Activated CD4-positive, alpha-beta T cell treated with anti-CD3 and anti-CD28 coated beads, Interleukin-2, amount 10 ng/mL, durations not matched to agents 7 days and 5 days (primary cell): ENCODE data around the gene IGFBP7. TPM values are rescaled to one million over a fixed set of nuclear protein-coding genes. Genes with fewer than 3 reads are reported as not detected.

Experiments
- CTCF ChIA-PET: fragments of 350-600 bp; sonication (Branson Sonifier 250); formaldehyde crosslinking; loops from one replicate; lab custom pipeline; 2021; ENCODE audit warnings: antibody characterized with exemption; lab: Charles Lee
- POLR2A ChIA-PET: fragments of 350-600 bp; sonication (Branson Sonifier 250); formaldehyde crosslinking; loops from one replicate; lab custom pipeline; 2021; ENCODE audit warnings: antibody characterized with exemption; lab: Charles Lee
- DNase-seq: peaks from one replicate; pipeline ENCODE4 v3.0.0-alpha.2; 2020
- H3K27ac Mint-ChIP-seq: one replicate; pipeline ENCODE4 v1.8.0; 2021; ENCODE audit warnings: mild to moderate bottlenecking, moderate library complexity, mixed read lengths
- H3K27me3 Mint-ChIP-seq: one replicate; pipeline ENCODE4 v1.8.0; 2021; ENCODE audit warnings: mixed read lengths
- H3K36me3 Mint-ChIP-seq: one replicate; pipeline ENCODE4 v1.8.0; 2021; ENCODE audit warnings: low read depth, mixed read lengths
- H3K4me1 Mint-ChIP-seq: one replicate; pipeline ENCODE4 v1.8.0; 2021; ENCODE audit warnings: mixed read lengths
- H3K4me3 Mint-ChIP-seq: one replicate; pipeline ENCODE4 v1.8.0; 2021; ENCODE audit warnings: mild to moderate bottlenecking, moderate library complexity, mixed read lengths
- H3K9me3 Mint-ChIP-seq: one replicate; pipeline ENCODE4 v1.8.0; 2021; ENCODE audit warnings: mixed read lengths
- total RNA-seq, 2 experiments: library from RNA; stranded (reverse); gene quantifications; one replicate each; pipeline ENCODE4 v1.2.3, GENCODE V29; 2021

Gene IGFBP7
- total RNA-seq, 2 experiments from 2014 or later, result 0.19 to 0.27 TPM

DNA sequence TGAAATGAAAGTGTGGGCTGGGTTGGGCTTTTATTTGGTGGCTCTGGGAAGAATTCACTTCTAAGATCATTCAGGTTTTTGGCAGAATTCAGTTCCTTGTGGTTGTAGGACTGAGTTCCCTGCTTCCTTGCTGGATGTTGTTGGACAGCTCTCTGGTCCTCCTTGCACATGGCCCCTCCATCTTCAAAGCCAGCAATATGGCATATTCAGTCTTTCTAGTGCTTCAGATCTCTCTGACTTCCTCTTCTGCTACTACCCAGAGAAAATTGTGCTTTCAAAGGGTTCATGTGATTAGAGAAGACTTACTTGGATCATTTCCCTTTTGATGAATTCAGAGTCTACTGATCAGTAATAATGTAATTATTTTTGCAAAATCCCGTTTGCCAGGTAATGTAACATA is 12.8 kb upstream of the IGFBP7 start:
- H3K36me3 Mint-ChIP-seq, result no peaks in the 10 kb centered on the region
- H3K27me3 Mint-ChIP-seq, result peaks cover 6% of the 10 kb centered on the region
- no peak overlapping the region for H3K27ac Mint-ChIP-seq
- no peaks in the 10 kb centered on the region for H3K4me1 Mint-ChIP-seq
- DNase-seq, result no peak
- POLR2A ChIA-PET, result no interaction called here
- H3K4me3 Mint-ChIP-seq, result no peak overlapping the region
- peaks cover 6% of the 10 kb centered on the region for H3K9me3 Mint-ChIP-seq
- CTCF ChIA-PET, result no interaction called here

DNA sequence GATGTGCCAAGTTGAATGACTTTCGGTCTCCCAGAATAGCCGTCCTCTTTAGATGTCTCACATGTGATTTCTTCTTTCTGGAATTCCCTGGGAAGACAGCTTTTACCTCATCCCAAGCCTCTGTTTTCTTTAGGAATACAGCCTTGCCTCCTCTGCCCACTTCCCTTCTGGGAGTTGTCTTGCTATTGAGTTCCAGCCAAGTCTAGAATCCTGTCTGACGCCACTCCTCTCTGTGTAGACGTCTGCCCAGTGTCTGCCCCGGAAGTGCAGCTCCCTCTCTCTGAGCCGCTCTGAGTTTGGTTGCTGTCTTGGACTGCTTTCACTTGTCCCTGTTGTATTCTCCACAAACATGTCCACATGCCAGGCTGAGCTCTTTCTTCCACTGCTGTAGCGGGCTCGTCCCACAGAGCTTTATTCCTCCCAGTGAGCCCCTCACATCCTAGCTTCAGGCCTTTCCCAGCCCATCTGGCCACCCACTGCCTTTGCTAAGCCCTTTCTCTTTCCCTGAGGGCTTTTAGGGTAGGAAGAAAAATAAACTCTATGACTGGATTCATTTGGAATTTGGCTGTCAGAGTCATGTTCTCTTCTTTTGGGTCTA is 9.0 kb upstream of the IGFBP7 start:
- H3K4me1 Mint-ChIP-seq, result no peaks in the 10 kb centered on the region
- DNase-seq, result no peak
- peaks cover 31% of the 10 kb centered on the region for H3K27me3 Mint-ChIP-seq
- no peak overlapping the region for H3K27ac Mint-ChIP-seq
- ChIA-PET CTCF (no interaction called here), POLR2A (no interaction called here)
- H3K36me3 Mint-ChIP-seq, result no peaks in the 10 kb centered on the region
- no peak overlapping the region for H3K4me3 Mint-ChIP-seq
- no peaks in the 10 kb centered on the region for H3K9me3 Mint-ChIP-seq

DNA sequence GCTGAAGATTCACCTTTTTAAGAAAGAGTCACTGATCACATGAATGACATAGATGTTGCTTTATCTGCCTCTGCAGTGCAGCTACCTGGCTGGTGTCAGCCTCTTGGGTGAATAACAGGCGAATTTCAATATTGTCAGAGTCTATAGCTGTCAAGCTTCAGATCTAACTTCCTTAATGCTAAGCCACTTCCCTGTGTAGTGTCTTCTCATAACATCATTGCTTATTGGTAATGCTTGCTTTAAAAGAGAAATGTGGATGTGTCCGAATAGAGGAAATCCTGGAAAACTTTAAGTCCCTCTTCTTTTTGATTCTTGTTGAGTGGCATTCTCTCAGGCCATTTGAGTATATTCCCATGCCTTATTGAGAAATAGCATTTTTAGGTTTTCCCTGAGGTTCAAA is 7.3 kb upstream of the IGFBP7 start:
- Mint-ChIP-seq H3K4me1 (no peaks in the 10 kb centered on the region), H3K4me3 (no peak overlapping the region), H3K9me3 (no peaks in the 10 kb centered on the region), H3K27ac (no peak overlapping the region), H3K36me3 (no peaks in the 10 kb centered on the region), H3K27me3 (peaks cover 47% of the 10 kb centered on the region)
- ChIA-PET CTCF (no interaction called here), POLR2A (no interaction called here)
- DNase-seq, result no peak

DNA sequence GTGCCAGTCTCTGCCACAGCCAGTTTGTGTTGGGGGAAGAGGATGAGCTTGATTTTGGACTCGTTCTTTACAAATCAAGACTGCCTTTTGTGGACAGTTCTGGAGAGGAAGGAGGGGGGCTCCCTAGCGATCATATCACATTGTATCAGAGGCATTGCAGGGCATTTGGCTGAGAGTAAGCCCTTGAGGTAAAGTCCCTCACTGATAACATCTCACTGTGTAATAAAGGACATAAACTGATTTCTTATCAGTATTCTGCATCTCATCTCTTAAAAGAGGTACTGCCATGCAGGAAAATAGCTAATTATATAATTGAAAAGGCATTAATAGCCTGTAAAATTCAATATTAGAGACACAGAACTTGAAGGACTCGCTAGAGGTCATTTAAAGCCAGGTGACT is 6.1 kb upstream of the IGFBP7 start:
- Mint-ChIP-seq H3K9me3 (no peaks in the 10 kb centered on the region), H3K27ac (no peak overlapping the region), H3K4me1 (peaks cover 5% of the 10 kb centered on the region), H3K27me3 (peaks cover 59% of the 10 kb centered on the region), H3K36me3 (no peaks in the 10 kb centered on the region), H3K4me3 (no peak overlapping the region)
- POLR2A ChIA-PET, result no interaction called here
- no peak for DNase-seq
- CTCF ChIA-PET, result no interaction called here

DNA sequence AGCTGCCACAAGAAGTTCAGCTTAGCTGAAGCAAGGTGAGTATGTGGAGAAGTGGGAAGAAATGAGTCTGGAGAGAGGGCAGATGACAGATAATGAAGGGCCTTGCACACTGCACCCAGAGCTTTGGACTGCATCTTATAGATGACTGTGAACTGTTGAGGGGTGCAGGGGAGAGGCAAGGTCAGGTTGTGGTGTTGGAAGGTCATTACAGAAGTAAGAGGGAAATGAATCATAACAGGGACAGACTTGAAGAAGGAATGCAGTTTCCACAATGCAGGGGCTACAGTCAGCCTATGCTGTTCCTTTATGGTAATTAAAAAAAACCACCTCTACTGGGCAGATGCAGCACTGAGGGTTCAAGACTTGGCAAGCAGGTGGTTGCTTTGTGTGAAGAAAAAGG is 4.8 kb upstream of the IGFBP7 start:
- Mint-ChIP-seq H3K4me3 (no peak overlapping the region), H3K27me3 (peaks cover 68% of the 10 kb centered on the region), H3K4me1 (peaks cover 13% of the 10 kb centered on the region), H3K9me3 (no peaks in the 10 kb centered on the region), H3K27ac (no peak overlapping the region), H3K36me3 (no peaks in the 10 kb centered on the region)
- ChIA-PET CTCF (no interaction called here), POLR2A (no interaction called here)
- DNase-seq, result no peak

DNA sequence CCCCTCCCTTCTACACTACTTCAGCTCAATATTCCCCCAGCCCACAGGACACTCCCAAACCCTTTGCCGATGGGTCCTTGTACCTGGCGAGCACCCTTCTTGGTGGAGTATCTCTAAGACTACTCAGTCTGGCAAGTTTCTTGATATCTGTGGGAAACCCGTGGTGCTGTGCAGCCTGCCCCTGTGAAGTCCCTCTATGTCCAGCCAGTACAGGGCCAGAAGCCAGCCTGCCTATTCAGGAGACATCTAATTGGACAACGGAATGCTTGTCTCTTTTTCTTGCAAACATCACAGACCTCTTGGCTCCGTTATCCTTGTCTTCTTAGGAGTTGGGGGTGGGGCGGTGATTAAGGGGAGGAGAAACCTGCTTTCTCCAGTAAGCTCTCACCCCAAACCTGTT is 3.7 kb upstream of the IGFBP7 start:
- Mint-ChIP-seq H3K36me3 (no peaks in the 10 kb centered on the region), H3K27me3 (peaks cover 70% of the 10 kb centered on the region), H3K9me3 (no peaks in the 10 kb centered on the region), H3K4me1 (peaks cover 15% of the 10 kb centered on the region), H3K4me3 (no peak overlapping the region), H3K27ac (no peak overlapping the region)
- POLR2A ChIA-PET, result no interaction called here
- CTCF ChIA-PET, result no interaction called here
- no peak for DNase-seq

DNA sequence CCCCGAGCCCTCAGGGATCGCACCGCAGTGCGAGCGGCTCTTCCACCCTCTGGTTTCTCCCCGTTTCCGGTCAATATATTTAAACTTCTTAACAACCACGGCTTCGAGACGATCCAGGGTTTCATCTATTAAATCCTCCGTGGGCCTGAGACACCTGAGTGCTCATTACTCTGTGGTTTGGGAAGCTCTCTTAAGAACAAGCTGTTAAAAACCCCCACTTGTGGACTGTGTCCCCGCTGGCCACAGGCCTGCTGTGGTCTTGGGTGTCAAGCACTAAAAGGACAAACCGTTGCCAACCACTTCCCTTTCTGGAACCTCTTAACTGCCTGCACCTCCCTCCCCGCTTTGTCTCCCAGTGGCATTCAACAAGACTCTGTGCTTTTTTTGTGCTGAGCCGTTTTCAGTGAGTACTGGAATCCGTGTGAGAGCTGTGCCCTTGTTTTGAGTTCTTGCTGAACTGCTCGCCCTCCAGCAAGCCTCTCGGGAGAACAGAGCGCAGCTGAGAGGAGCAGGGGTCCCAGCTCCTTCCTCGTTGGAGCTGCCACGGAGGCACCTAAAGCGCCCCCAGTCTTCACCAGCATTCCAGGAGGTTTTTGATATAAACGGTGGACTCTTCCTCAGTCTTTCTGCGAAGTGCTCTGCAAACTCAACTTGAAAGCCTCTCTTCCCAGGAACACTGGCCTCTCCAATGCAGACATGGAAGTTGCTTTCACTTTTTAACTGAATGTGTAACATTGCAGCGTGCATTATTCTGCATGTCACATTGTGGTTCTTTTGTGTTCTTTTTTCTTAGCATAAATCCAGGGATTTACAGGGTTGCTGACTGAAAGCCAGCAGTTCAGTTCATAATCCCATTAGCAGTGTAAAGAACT is 691 bp upstream of the IGFBP7 start:
- Mint-ChIP-seq H3K4me1 (peaks cover 15% of the 10 kb centered on the region), H3K9me3 (no peaks in the 10 kb centered on the region), H3K4me3 (peak overlapping the region; percentile 72), H3K27ac (peak overlapping the region; percentile 20), H3K36me3 (no peaks in the 10 kb centered on the region), H3K27me3 (peaks cover 72% of the 10 kb centered on the region)
- ChIA-PET POLR2A (no interaction called here), CTCF (interaction anchor here (0.6 kb wide), 1 partner anchor 1443 kb away, joined by 3 read pairs; no protein-coding TSS in a partner anchor)
- DNase-seq, result no peak

DNA sequence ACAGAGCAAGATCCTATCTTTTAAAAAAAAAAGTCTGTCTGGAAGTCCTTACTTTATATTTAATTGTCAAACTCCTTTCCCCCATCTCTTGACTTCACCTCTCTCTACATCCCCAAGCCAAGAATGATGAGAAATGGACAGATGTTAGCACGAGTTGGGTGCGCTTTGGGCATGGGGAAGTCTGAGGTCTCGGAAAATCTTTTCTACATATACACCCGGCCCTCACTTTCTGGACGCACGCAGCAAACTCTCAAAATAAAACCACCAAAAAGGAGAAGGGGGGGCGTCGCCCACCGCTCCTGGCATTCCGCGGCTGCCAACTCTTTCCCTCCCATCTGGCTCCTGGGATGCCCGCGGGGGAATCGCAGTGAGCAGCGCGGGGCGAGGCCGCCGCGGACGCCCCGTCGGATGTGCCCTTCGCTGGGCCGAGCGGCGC is 756 bp downstream of the IGFBP7 start:
- Mint-ChIP-seq H3K27ac (no peak overlapping the region), H3K4me1 (peaks cover 15% of the 10 kb centered on the region), H3K9me3 (no peaks in the 10 kb centered on the region), H3K4me3 (peak overlapping the region; percentile 25), H3K36me3 (no peaks in the 10 kb centered on the region), H3K27me3 (peaks cover 72% of the 10 kb centered on the region)
- CTCF ChIA-PET, result no interaction called here
- no peak for DNase-seq
- POLR2A ChIA-PET, result no interaction called here

DNA sequence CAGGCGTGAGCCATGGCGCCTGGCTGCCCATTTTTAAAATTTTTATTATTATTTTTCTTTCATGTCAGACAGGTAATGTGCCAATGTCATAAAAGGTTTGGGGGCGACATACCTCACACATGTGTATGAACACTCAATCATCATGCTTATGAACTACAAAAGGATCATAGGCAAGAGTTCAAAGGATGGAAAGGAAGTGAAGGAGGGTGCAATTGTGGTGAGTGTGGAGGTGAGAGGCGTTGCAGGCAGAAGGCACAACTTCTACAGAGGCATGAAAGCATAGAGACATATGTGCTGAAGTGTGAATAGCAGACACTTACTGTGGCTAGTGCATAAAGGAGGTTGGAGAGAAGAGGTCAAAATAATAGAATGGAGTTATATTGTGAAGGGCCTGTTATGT is 4.0 kb downstream of the IGFBP7 start:
- CTCF ChIA-PET, result no interaction called here
- H3K36me3 Mint-ChIP-seq, result no peaks in the 10 kb centered on the region
- H3K4me3 Mint-ChIP-seq, result no peak overlapping the region
- peaks cover 10% of the 10 kb centered on the region for H3K4me1 Mint-ChIP-seq
- no peaks in the 10 kb centered on the region for H3K9me3 Mint-ChIP-seq
- peaks cover 48% of the 10 kb centered on the region for H3K27me3 Mint-ChIP-seq
- DNase-seq, result no peak
- POLR2A ChIA-PET, result no interaction called here
- H3K27ac Mint-ChIP-seq, result no peak overlapping the region

DNA sequence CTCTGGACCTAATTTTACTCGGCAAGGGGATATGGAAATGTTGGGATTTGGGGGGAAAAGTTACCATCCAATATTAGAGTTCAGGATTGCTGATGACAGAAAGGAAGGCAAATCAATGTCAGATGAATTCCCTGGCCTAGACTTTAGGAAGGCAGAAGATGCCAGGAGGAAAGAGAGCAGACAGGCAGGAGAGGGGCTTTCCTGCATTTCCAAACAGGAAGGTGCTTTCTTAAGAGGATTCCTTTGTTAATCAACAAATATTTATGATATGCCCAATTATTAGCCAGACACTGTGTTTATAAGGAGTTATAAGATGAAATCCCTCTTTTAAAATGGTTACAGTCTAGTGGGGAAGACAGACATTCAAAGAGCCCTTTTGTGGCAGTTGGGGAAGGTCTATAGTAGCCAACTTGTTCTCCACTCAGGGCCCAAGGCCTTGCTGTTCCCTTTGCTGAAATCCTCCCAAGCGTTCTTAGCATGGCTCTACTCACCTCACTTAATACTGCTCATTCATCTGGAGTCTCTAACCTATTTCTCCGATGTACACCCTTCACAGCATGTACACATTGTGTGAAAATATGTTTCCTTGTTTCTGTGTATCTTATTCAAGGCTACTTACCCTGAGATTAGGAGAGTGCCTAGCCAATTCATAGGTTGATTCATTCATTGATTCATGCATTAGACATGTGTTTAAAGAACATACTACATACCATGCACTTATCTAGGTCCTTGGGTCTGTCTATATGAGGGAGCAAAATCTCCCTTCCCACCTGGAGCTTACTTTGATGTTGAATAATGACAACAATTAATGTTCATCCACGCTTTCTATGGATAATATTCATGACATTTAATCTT is 5.3 kb downstream of the IGFBP7 start:
- Mint-ChIP-seq H3K4me3 (no peak overlapping the region), H3K9me3 (no peaks in the 10 kb centered on the region), H3K4me1 (peaks cover 2% of the 10 kb centered on the region), H3K36me3 (no peaks in the 10 kb centered on the region), H3K27ac (no peak overlapping the region), H3K27me3 (peaks cover 40% of the 10 kb centered on the region)
- CTCF ChIA-PET, result no interaction called here
- no peak for DNase-seq
- POLR2A ChIA-PET, result no interaction called here

DNA sequence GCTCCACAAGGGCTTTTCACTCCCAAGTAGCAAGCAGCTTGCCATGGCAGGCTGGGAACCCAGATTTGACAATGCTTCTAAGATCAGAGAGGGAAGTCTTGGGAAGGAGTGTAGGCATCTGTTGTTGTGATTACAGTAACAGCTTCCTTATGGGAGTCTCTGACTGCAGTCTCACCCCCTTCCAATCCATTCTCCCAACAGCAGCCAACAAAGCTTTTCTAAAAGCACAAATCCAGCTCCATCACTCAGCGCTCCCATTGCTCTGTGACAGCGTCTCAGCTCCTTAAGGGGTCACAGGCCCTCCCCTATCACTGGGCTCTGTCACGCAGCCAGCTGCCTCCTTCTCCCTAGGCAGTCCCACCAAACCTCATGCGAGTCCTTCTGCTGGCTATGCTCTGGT is 7.1 kb downstream of the IGFBP7 start:
- Mint-ChIP-seq H3K27me3 (peaks cover 28% of the 10 kb centered on the region), H3K27ac (no peak overlapping the region), H3K9me3 (no peaks in the 10 kb centered on the region), H3K4me3 (no peak overlapping the region), H3K4me1 (no peaks in the 10 kb centered on the region), H3K36me3 (no peaks in the 10 kb centered on the region)
- ChIA-PET CTCF (interaction anchor here (1.0 kb wide), 1 partner anchor 60 kb away, joined by 3 read pairs; no protein-coding TSS in a partner anchor), POLR2A (no interaction called here)
- no peak for DNase-seq

DNA sequence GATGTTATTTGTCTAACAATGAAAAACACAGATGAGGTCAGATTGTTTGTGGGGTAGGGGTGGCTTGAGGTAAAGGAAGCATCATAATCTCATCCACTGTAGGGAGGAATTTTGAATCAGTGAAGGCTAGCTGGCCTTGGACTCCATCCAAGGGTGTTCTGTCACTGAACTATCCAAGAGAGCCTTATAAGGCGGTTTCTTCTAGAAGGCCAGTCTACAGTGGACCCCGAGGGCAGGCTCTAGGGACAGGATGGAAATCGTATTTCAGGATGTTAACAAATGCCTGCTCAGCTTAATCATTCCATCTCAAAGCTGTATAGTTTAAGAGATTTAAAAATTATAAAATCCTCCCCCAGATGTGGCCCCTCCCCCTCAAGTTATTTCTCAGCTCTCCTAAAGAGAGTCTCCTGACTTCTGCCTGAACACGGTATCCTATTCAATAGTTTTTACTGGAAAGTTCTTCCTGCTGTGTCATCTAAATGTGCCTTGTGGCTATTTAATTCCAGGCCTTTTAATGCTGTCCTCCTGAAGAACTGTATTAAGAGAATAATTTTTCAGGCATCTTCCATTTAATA is 8.0 kb downstream of the IGFBP7 start:
- Mint-ChIP-seq H3K4me3 (no peak overlapping the region), H3K27me3 (peaks cover 24% of the 10 kb centered on the region), H3K4me1 (no peaks in the 10 kb centered on the region), H3K27ac (no peak overlapping the region), H3K36me3 (no peaks in the 10 kb centered on the region), H3K9me3 (no peaks in the 10 kb centered on the region)
- ChIA-PET POLR2A (no interaction called here), CTCF (interaction anchor here (1.0 kb wide), 1 partner anchor 61 kb away, joined by 3 read pairs; no protein-coding TSS in a partner anchor)
- no peak for DNase-seq
